ENCODE data around the gene PSAPL1.

PSAPL1 gene

GRCh38 chr4:7416745-7417432 is 17.8 kb downstream of the PSAPL1 start:
- no peak for DNase-seq

DNA sequence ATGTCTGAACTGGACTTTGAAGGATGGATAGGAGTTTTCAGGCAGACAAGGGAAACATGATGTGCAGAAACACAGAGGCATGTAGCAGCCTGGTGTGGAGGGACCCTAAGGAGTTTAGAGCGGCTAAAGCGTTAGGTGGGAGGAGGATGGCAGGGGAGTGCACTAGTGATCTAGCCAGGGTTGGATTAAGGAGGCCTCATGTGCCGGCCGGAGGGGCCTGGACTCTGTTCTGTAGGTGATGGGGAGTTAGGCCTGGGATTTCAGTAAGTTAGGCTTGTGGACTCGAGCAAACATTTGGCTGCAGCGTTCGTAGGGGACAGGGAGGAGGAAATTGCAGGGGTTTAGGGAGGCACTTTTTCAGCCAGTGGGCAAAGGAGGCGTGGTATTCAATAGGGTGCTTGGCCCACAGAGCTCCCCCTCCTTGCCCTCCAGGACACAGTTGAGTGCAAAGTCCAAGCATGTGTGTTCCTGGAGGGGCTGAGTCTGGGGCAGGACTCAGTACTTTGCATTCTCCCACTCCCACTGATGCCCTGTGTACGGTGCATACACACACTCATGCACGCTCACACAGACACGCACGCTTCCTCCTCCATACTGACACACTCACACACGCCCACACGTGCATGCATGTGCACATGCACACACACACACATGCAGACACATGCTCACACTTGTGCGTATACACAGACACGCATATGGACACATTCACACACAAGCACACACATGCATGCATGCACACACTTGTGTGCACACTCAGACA is 18.6 kb downstream of the PSAPL1 start:
- DNase-seq: no peak

DNA sequence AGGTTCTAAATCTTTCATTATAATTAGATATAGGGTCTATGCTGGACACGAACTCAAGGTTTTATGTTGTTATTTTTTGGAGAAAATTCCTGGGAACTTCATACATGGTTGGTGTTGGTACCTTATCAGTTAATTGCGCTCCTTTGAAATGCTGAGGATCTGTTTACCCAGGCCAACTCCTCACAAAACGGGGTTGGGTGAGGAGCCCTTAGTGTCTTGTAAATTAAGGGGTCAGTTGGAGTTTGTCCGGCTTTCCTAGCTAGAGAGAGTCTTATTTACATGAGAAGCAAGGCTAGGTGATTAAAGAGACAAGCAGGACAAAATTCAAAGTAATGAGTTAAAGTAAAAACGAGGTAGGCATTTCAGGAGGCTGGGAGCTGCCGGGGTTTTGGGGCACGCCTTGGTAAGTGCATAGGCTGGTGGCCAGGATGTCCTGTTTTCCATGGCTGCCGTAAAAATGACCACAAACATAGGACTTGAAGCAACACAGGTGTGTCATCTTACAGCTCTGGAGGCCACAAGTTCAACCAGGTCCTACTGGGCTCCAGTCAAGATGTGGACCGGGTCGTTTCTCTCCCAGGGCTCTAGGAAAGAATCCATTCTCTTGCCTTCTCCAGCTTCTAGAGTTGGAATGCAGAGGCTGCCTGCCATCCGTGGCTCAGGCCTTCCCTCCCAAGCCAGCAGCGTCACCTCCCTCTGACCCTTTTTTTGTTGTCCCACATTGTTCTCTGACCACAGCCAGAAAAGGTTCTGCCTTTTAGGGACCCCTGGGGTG is 19.8 kb downstream of the PSAPL1 start:
- DNase-seq: no peak

DNA sequence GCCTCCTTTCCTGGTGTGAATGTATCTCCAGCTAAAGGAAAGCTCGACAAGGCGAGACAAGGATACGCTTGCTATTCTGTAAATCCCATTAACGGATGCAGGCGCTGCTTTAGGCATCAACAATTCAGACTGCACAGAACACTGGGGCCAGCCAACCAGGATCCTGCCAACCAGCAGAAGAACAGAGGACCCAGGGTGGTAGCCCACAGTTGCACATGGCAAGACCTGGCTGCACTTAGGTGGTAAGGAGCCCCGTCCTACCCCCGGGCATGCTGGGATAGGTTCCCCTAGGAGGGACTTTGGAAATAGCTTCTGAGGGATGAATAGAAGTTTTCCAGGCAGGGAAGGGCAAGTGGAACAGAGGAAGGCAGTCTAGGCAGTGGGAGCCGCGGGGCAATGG is 20.7 kb downstream of the PSAPL1 start:
- DNase-seq: no peak

GRCh38 chr4:7412554-7412912 is 22.2 kb downstream of the PSAPL1 start:
- no peak for DNase-seq

DNA sequence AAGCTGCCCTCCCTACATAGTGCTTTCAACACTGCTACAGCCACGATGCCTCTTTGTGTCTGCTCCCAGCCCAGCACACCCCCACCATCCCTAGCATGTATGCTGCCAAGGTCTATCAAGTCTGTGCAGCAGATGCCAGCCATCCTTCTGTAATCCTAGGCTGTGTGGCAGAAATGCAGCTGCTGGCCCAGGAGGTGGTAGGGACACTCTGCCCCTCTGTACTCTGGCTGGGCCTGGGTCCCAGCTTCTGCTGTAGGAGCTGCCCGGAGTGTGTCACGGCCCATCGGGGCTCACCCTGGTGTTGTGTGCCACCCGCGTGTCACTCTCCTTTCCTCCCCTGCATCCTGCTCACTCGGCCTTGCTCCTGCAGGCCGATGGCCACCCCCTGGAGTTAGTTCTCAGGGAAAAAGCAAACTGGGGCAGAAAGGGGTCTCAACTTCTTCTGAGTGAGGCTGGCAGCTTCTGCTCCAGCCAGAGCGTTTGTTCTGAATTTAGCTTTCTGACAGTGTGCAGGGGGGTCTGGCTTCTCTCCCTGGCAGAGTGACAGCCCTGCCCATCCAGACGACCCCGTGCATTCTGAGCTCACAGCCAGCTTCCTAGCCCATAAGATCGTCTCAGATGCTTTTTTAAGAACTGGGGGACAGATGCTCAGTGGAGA is 22.7 kb downstream of the PSAPL1 start:
- DNase-seq: no peak

- DNase-seq: no peak
Measured at GRCh38 chr4:7411491-7411890, 23.2 kb downstream of the PSAPL1 start.

DNA sequence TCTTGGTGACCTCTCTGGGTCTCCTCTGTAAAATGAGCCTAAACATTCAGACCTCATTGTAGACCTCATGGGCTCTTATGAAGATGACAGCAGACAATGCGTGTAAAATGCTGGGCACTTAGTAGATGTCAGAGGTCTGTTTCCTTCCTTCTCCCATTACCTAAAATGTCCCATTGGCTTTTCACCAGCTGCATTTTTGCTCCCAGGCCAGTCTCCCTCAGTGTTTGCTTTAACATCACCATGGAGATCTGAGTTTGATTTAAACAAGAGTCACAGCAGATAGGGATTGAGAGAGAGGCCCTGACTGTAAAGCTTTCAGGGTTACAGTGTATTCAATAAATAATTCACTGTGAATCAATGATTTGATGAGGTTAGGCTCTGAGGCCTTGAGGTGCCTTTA is 24.3 kb downstream of the PSAPL1 start:
- no peak for DNase-seq

GRCh38 chr4:7408166-7408565 is 26.6 kb downstream of the PSAPL1 start:
- DNase-seq: no peak

DNA sequence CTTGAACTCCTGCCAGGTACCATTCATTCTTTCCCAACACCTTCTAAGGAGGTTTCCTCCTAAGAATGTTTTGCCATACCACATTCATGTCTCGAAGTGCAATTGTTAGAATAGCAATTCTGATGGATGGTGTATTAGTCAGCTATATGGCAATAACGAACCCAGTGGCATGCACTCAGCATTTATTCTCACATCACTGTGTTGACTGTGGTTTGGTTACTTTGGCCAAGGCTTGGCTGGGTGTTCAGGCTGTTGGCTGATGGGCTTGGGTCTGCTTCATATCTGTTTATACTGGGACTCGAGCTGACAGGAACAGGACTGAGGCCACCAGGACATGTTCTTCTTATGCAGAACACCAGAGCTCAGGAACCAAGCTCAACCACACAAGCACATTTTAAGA is 31.7 kb downstream of the PSAPL1 start:
- no peak for DNase-seq

- DNase-seq: no peak
Measured at GRCh38 chr4:7402526-7402925, 32.2 kb downstream of the PSAPL1 start.

DNA sequence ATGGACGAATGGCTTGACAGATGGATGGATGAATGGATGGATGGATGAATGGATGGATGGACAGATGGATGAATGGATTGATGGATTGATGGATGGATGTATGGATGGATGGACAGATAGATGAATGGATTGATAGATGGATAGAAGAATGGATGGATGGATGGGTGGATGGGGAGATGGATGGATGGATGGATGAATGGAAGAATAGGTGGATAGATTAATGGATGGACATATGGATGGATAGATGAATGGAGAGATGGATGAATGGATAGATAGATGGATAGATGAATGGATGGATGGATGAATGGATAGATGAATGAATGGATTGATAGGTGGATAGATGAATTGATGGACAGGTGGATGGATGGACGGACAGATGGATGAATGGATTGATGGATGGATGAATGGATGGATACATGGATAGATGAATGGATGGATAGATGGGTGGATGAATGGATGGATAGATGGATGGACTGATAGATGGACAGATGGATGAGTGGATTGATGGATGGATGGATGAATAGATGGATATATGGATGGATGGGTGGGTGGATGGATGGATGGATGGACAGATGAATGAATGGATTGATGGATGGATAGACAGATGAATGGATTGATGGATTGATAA is 33.9 kb downstream of the PSAPL1 start:
- DNase-seq: no peak

DNA sequence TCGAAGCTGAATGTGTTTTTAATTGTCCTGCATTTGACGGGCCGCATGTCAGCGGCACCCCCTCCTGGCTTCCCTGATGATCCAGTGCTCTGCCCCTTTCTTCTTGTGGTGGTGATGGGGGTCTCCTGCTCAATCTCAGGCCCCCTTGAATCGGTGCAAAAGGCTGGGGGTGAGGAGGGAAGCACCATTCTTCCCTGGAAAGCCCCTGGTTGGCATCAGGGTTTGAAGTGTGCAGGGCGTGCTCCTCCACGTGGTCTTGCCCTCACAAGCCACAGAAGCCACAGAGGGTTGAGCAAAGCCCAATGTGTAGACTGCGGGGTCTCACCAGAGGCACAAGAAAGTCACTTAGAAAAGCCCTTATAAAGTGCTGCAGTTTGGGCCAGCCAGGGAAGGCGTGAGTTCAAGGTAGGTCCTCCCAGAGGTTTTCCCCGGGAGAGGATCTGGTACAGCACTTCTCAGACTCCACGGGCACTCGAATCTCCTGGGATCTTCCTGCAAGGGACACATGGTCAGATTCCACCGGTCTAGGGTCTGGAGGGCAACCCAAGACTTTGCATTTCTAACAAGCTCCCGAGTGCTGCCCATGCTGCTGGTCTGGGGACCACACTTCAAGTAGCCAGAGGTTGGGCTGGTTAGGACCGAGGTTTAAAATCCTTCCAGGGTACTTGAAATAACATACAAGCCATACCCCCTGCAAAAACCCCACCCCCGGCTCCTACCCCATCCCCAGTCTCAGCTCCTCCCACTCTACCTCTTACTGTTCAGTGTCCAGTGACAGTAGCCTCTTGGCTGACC is 35.1 kb downstream of the PSAPL1 start:
- DNase-seq: no peak

- DNase-seq: no peak
Measured at GRCh38 chr4:7398788-7399439, 35.8 kb downstream of the PSAPL1 start.

DNA sequence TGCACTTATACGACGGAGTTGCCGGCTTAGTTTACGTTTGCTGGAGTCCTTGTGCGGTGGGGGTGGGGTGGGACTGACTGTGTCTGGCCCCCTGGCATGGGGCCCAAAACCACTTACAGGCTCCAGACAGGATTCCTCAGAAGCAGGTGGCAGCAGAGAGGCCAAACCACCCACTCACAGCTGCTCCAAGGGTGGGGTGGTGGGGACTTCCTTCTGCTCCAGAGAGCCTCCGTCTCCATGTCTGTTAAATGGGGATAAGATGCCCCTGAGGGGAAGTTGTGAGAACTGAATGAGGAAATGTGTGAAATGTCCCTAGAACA is 36.7 kb downstream of the PSAPL1 start:
- DNase-seq: no peak

DNA sequence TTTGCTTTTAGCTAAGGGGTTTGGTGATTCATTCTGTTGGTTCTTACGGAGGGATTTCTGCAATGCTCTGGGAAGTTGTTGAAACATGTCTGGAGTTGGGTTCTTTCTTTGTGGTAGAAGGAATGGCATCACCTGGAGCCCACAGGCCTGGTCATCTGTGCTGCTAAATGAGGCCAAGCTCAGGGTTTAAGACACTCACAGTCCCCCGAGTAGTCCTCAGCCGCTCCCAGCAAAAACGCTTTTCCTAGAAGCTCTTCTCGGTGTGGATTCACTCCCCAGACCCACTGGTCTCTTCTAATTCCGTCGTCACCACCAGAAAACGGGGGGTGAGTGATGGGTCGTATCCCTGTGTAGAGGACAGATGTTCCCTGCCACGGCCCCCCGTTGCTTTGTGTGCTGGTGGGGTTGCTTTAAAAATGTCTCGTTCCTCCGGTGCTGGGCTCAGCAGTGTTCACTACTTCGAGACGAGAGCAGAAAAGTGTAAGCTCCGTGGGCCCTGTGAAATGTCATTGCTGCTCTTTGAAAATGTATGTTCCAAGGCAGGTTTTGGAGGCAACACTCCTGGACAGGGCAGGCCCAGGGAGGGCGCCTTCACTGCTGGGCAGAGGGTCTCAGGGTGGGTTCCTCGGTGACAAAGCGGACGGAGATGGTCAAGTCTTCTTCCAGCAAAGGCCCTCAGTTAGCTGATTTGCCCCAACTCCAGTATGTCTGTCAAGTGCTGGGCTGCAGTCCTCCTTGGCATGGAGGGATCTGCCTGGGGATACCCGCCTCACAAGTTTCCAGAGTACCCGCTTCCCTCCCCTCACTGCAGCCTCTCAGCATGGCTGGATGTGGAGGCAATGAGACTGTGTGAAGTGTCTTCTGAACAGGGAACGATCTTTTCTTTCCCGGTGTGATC is 37.3 kb downstream of the PSAPL1 start:
- no peak for DNase-seq

DNA sequence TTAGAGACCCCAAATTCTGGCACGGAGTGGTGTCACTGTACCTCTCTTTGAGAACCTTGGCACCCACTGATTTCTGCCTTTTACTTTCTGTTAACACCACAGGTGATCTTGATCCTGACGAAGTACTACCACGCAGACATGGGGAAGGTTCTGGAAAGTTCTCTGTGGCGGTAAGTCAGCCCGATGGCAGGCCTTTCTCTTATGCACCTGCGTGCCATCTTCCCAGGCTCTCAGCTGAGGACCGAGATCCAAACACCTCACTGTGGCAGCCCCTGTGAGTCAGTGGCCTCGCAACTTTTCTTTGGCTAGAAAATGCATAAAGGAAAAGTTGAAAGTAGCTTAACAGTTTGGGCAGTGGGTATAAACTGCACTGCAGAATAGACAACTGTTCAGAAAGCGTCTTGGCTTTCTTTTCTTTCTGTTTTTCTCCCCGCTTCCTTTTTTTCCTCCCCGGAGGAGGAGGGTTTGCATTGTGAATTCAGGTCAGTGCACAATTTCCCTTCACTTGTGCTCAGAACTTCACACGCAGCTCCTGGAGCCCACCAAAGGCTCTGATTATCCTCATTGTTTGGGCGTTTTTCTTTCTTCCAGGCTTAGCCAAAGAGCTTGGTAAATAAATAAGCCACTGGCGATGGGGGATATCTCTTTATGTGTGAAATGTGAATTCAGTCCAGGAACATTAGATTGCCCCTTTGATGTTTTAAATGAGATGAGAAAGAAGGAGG is 38.4 kb downstream of the PSAPL1 start:
- DNase-seq: no peak

GRCh38 chr4:7395645-7396044 is 39.1 kb downstream of the PSAPL1 start:
- no peak for DNase-seq

DNA sequence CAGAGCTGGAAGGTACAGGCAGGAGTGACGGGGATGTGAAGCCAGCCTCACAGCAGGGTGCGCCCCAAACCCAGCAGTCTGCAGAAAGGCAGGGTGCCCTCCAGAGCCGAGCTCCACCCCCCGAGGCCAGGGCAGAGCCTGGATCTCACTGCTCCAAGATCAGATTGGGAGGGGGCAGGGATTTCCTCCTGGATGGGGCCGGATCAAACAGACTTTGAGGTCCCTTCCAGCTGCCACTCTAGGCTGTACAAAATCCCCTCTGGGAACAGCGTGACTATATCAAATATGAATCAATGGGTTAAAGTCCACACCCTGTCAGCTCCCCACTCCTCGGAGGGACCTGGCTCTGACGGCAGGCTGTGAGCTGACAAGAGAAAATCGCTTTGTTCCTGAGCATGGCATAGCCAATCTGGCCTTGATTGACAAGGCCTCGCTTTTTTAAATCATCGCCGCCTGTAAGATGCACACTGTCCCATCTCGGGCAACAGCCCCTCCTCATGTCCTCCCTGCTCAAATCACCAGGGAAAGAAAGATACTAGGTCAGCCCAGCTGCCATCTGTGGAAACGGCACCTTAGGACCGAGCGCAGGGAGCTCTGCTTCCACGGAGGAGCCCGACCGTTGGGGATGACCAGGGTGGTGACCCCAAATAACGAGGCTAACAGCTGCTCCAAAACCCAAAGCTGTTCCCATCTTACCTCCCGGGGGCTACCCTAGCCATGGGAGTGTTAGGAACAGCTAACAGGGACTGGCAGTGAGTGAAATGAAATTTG is 39.9 kb downstream of the PSAPL1 start:
- DNase-seq: no peak

All from activated naive CD4-positive, alpha-beta T cell (primary cell).